ENCODE data around the gene SOCS6.

- TF ChIP-seq CTCF (IDR thresholded peaks at IDR 0.05; ENCODE audit: low read length) (no peak), EZH2 (optimal IDR thresholded peaks at IDR 0.05; ENCODE audit: low read depth, low read length) (no peak), EZH2phosphoT487 (IDR thresholded peaks at IDR 0.05; ENCODE audit: low read length) (no peak)
These were observed 88.0 kb downstream of the SOCS6 start for GRCh38 chr18:70376914-70377258.
